HG03439 (cell line): Measurements from ENCODE around the gene GRK5.

Source experiments
- ATAC-seq: cut with Tn5 transposase; IDR thresholded peaks from one replicate; pipeline ENCODE4 v1.9.1; 2021; ENCODE audit warnings: mild to moderate bottlenecking, moderate library complexity; ENCODE audit not compliant: unreplicated experiment

The GRK5 gene

GRCh38 chr10:119314061-119314460, 106.7 kb downstream of the GRK5 start:
- no peak for ATAC-seq

GRCh38 chr10:119314486-119314885, 107.1 kb downstream of the GRK5 start:
- ATAC-seq = no peak

- ATAC-seq = peak; percentile 44
These were observed 108.0 kb downstream of the GRK5 start for GRCh38 chr10:119315128-119316001.

GRCh38 chr10:119316002-119316358, 108.6 kb downstream of the GRK5 start:
- ATAC-seq = no peak

- ATAC-seq = no peak
These were observed 109.3 kb downstream of the GRK5 start for GRCh38 chr10:119316729-119317097.

- ATAC-seq = no peak
These were observed 111.2 kb downstream of the GRK5 start for GRCh38 chr10:119318411-119319160.

- ATAC-seq = no peak
These were observed 112.0 kb downstream of the GRK5 start for GRCh38 chr10:119319161-119319919.

- no peak for ATAC-seq
These were observed 112.5 kb downstream of the GRK5 start for GRCh38 chr10:119319920-119320258.

- ATAC-seq = no peak
These were observed 113.6 kb downstream of the GRK5 start for GRCh38 chr10:119320981-119321380.

- ATAC-seq = no peak
These were observed 116.0 kb downstream of the GRK5 start for GRCh38 chr10:119323085-119324016.

- no peak for ATAC-seq
These were observed 117.8 kb downstream of the GRK5 start for GRCh38 chr10:119325131-119325530.

GRCh38 chr10:119326167-119326566, 118.8 kb downstream of the GRK5 start:
- no peak for ATAC-seq

GRCh38 chr10:119327096-119327745, 119.8 kb downstream of the GRK5 start:
- ATAC-seq = no peak

GRCh38 chr10:119328223-119328622, 120.9 kb downstream of the GRK5 start:
- ATAC-seq = no peak

- ATAC-seq = no peak
These were observed 123.0 kb downstream of the GRK5 start for GRCh38 chr10:119330342-119330741.

- ATAC-seq = no peak
These were observed 123.7 kb downstream of the GRK5 start for GRCh38 chr10:119331061-119331460.

GRCh38 chr10:119333146-119333792, 125.9 kb downstream of the GRK5 start:
- no peak for ATAC-seq

- no peak for ATAC-seq
These were observed 128.4 kb downstream of the GRK5 start for GRCh38 chr10:119335671-119336353.

GRCh38 chr10:119336599-119336998, 129.2 kb downstream of the GRK5 start:
- ATAC-seq = no peak
